HCT116 (cell line): ENCODE measurements around the gene KIFAP3. TPM values are rescaled to one million over a fixed set of nuclear protein-coding genes. Genes with fewer than 3 reads are reported as not detected.

ENCODE experiments used
- ATAC-seq: fragments of 200-7000 bp; cut with Tn5 transposase; 2 replicates; pipeline ENCODE4 v1.9.1; 2020; ENCODE audit warnings: mild to moderate bottlenecking, moderate library complexity
- BruUV-seq: library from RNA; stranded (reverse); fragments of 400-500 nt; replicated peaks from 2 replicates; lab custom pipeline; 2021; lab: Mats Ljungman, UMichigan
- CTCF ChIA-PET: fragments of 300-600 bp; sonication (Branson Sonifier 250); formaldehyde crosslinking; loops from one replicate; lab custom pipeline; 2021; ENCODE audit warnings: antibody characterized with exemption; lab: Charles Lee
- POLR2A ChIA-PET: fragments of 300-600, 350-600 bp; sonication (Branson Sonifier 250); formaldehyde crosslinking; loops from one replicate; lab custom pipeline; 2021; ENCODE audit warnings: antibody characterized with exemption; lab: Charles Lee
- RAD21 ChIA-PET, 2 experiments: fragments of 300-600 bp; sonication (Branson Sonifier 250); formaldehyde crosslinking; loops; one replicate each; lab custom pipeline; 2023; ENCODE audit warnings: low total read pairs in 2 of 2; ENCODE audit not compliant: uncharacterized antibody in 2 of 2, unreplicated experiment in 2 of 2, low non-redundant PET in 1 of 2; lab: Charles Lee
- DNase-seq: peaks from one replicate; pipeline ENCODE4 v3.0.0-alpha.2; 2010; ENCODE audit warnings: low read depth, low spot score
- H2AFZ ChIP-seq: fragments of 200-600 bp; shearing (Covaris generic), sonication (generic); 2 replicates; pipeline ENCODE4 v1.6.1; 2017; ENCODE audit warnings: low read depth, mixed run types, mixed read lengths, antibody characterized with exemption, low read length; ENCODE audit not compliant: poor library complexity, severe bottlenecking
- H3K27ac ChIP-seq: 2 replicates; pipeline ENCODE4 v1.5.1; 2012; ENCODE audit warnings: low read depth, low read length
- H3K27me3 ChIP-seq: fragments of 200-600 bp; sonication (generic); 2 replicates; pipeline ENCODE4 v1.6.1; 2016; ENCODE audit warnings: mixed run types, low read length, mixed read lengths; ENCODE audit not compliant: insufficient read depth
- H3K36me3 ChIP-seq, 2 experiments: fragments of 200-500 bp in 1 of 2; fragments of 200-600 bp in 1 of 2; sonication (Bioruptor generic) in 1 of 2; sonication (generic) in 1 of 2; 2 replicates each; pipeline versions ENCODE4 v1.5.1 to v1.6.1; 2014 to 2016; ENCODE audit warnings: low read length in 2 of 2, inconsistent platforms in 1 of 2, mixed read lengths in 1 of 2, mixed run types in 1 of 2; ENCODE audit not compliant: insufficient read depth in 2 of 2, control insufficient read depth in 1 of 2
- H3K4me1 ChIP-seq, 2 experiments: fragments of 200-600 bp in 1 of 2; sonication (generic) in 1 of 2; 2 replicates each; pipeline versions ENCODE4 v1.5.1 to v1.6.1; 2012 to 2017; ENCODE audit warnings: low read length in 2 of 2, inconsistent platforms in 1 of 2, mild to moderate bottlenecking in 1 of 2, mixed read lengths in 1 of 2, mixed run types in 1 of 2, moderate library complexity in 1 of 2; ENCODE audit not compliant: insufficient read depth in 2 of 2, control insufficient read depth in 1 of 2
- H3K4me2 ChIP-seq: fragments of 200-600 bp; sonication (generic); 2 replicates; pipeline ENCODE4 v1.6.1; 2017; ENCODE audit warnings: mixed run types, low read length, mixed read lengths
- H3K4me3 ChIP-seq, 2 experiments: fragments of 200-600 bp in 1 of 2; sonication (generic) in 1 of 2; replicated peaks in 1 of 2; 2 replicates each; pipeline ENCODE4 v1.5.1; 2011 to 2016; ENCODE audit warnings: low read length in 2 of 2, control low read depth in 1 of 2, low read depth in 1 of 2, mild to moderate bottlenecking in 1 of 2, mixed read lengths in 1 of 2, mixed run types in 1 of 2
- H3K79me2 ChIP-seq: fragments of 200-600 bp; sonication (generic); 2 replicates; pipeline ENCODE4 v1.6.1; 2017; ENCODE audit warnings: mild to moderate bottlenecking, mixed run types, low read length, moderate library complexity, mixed read lengths; ENCODE audit not compliant: insufficient read depth
- H3K9ac ChIP-seq: fragments of 200-600 bp; sonication (generic); 2 replicates; pipeline ENCODE4 v1.6.1; 2016; ENCODE audit warnings: low read length, mixed read lengths
- H3K9me2 ChIP-seq: fragments of 200-600 bp; sonication (generic), shearing (Covaris generic); 2 replicates; pipeline ENCODE4 v1.6.1; 2017; ENCODE audit warnings: mixed run types, mild to moderate bottlenecking, moderate library complexity; ENCODE audit not compliant: insufficient read depth
- H3K9me3 ChIP-seq, 2 experiments: fragments of 200-500 bp in 1 of 2; fragments of 200-600 bp in 1 of 2; sonication (Bioruptor generic) in 1 of 2; sonication (generic) in 1 of 2; 2 replicates each; pipeline ENCODE4 v1.6.1; 2014 to 2017; ENCODE audit warnings: low read length in 2 of 2, mixed read lengths in 2 of 2, inconsistent platforms in 1 of 2, low read depth in 1 of 2, mild to moderate bottlenecking in 1 of 2, mixed run types in 1 of 2, moderate library complexity in 1 of 2; ENCODE audit not compliant: control insufficient read depth in 1 of 2, insufficient read depth in 1 of 2
- H4K20me1 ChIP-seq: fragments of 200-600 bp; sonication (generic), shearing (Covaris generic); 2 replicates; pipeline ENCODE4 v1.6.1; 2017; ENCODE audit warnings: mixed run types, mild to moderate bottlenecking, moderate library complexity; ENCODE audit not compliant: insufficient read depth
- CEBPB ChIP-seq: IDR thresholded peaks from 2 replicates; pipeline ENCODE4 v1.6.1; 2012; ENCODE audit warnings: low read depth
- EGR1 ChIP-seq: IDR thresholded peaks from 2 replicates; pipeline ENCODE4 v1.6.1; 2012; ENCODE audit warnings: low read depth
- ELF1 ChIP-seq: IDR thresholded peaks from 2 replicates; pipeline ENCODE4 v1.6.1; 2012; ENCODE audit warnings: low read depth, borderline replicate concordance
- EZH2 ChIP-seq: fragments of 200-600 bp; sonication (generic); IDR thresholded peaks from 2 replicates; pipeline ENCODE4 v1.6.1; 2017; ENCODE audit warnings: antibody characterized with exemption, mixed run types
- EZH2phosphoT487 ChIP-seq: fragments of 200-600 bp; IDR thresholded peaks from 2 replicates; pipeline ENCODE4 v1.6.1; 2018; ENCODE audit warnings: antibody characterized with exemption, borderline replicate concordance
- FOSL1 ChIP-seq: IDR thresholded peaks from 2 replicates; pipeline ENCODE4 v1.6.1; 2012; ENCODE audit warnings: low read depth
- JUND ChIP-seq: IDR thresholded peaks from 2 replicates; pipeline ENCODE4 v1.6.1; 2012
- POLR2A ChIP-seq: IDR thresholded peaks from 2 replicates; pipeline ENCODE4 v1.7.0; 2011; ENCODE audit warnings: borderline replicate concordance; ENCODE audit not compliant: insufficient read depth, insufficient read length; ENCODE audit errors: extremely low read depth
- POLR2AphosphoS5 ChIP-seq: IDR thresholded peaks from 2 replicates; pipeline ENCODE4 v1.6.1; 2011; ENCODE audit warnings: mild to moderate bottlenecking, low read depth, low read length, moderate library complexity
- SP1 ChIP-seq: IDR thresholded peaks from 2 replicates; pipeline ENCODE4 v1.6.1; 2012; ENCODE audit warnings: low read depth
- TCF7L2 ChIP-seq: IDR thresholded peaks from 2 replicates; pipeline ENCODE4 v1.7.0; 2011; ENCODE audit warnings: borderline replicate concordance, inconsistent platforms; ENCODE audit not compliant: insufficient read depth, insufficient read length; ENCODE audit errors: extremely low read depth
- ZNF274 ChIP-seq: fragments of 200-500 bp; sonication (Bioruptor generic); IDR thresholded peaks from 2 replicates; pipeline ENCODE4 v1.6.1; 2014; ENCODE audit warnings: mild to moderate bottlenecking, low read depth, low read length, inconsistent platforms
- intact Hi-C: fragments of 100-400 bp; cut with micrococcal nuclease; formaldehyde crosslinking; loops from 2 replicates; pipeline ENCODE4 v1.10.0; 2022
- total RNA-seq: library from RNA; stranded (reverse); gene quantifications from one replicate; pipeline ENCODE4 v1.2.1, GENCODE V29; 2021; ENCODE audit not compliant: unreplicated experiment
- TF ChIP-seq, protein P1 (sequence below): IDR thresholded peaks from 2 replicates; pipeline ENCODE4 v1.6.1; 2012
- TF ChIP-seq, protein P2 (sequence below): IDR thresholded peaks from 2 replicates; pipeline ENCODE4 v1.6.1; 2011; ENCODE audit warnings: mild to moderate bottlenecking, low read length, moderate library complexity; ENCODE audit not compliant: insufficient replicate concordance; ENCODE audit errors: extremely low read depth
- TF ChIP-seq, protein P3 (sequence below), 3 experiments: fragments of 200-600 bp in 1 of 3; sonication (generic) in 1 of 3; IDR thresholded peaks in 2 of 3; conservative IDR thresholded peaks in 1 of 3; 2 replicates each; pipeline ENCODE4 v1.5.1; 2012 to 2017; ENCODE audit warnings: low read depth in 2 of 3, low read length in 2 of 3, antibody characterized with exemption in 1 of 3, borderline replicate concordance in 1 of 3, control low read depth in 1 of 3, mild to moderate bottlenecking in 1 of 3, mixed read lengths in 1 of 3, mixed run types in 1 of 3, moderate library complexity in 1 of 3; ENCODE audit not compliant: insufficient read depth in 1 of 3
- TF ChIP-seq, protein P4 (sequence below): IDR thresholded peaks from 2 replicates; pipeline ENCODE4 v1.6.1; 2012
- TF ChIP-seq, protein P5 (sequence below): IDR thresholded peaks from 2 replicates; pipeline ENCODE4 v1.6.1; 2012; ENCODE audit warnings: low read depth

Gene KIFAP3
- total RNA-seq, 1 experiment from 2014 or later, result 10.8 TPM

DNA sequence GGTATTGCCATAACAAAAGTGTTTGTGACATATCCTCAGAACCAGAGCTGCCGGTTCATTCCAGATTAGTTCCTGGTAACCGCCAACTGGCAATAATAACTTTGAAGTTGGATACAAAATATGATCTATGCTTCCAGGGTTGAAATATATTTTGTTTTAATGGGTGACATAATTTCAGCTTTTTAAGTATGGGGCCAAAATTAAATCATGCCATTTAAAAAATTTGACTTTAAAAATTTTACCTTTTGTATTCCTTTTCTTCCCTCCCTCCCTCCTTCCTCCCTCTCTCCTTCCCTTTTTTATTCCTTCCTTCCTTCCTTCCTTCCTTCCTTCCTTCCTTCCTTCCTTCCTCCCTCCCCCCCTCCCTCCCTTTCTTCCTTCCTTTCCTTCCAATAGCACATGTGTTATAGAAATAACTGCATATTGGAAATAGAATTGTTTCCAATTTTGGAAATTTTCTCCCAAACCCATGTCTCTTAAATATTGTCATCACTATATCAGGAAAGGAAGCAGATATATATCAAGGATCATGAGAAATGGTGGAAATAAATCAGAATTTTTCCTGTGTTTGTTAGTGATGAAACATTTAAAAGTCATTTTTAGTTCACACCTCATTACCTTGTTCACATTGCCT is 12.0 kb upstream of the KIFAP3 start:
- RAD21 ChIA-PET, result no interaction called here
- no peaks in the 10 kb centered on the region for H3K27me3 ChIP-seq
- DNase-seq (no peak), ATAC-seq (no peak)
- H3K9me3 ChIP-seq, result no peaks in the 10 kb centered on the region
- POLR2A ChIA-PET, result no interaction called here
- no peaks in the 10 kb centered on the region for H3K36me3 ChIP-seq
- no peaks in the 10 kb centered on the region for H3K79me2 ChIP-seq
- H3K9ac ChIP-seq, result no peak overlapping the region
- no peak overlapping the region for H3K4me2 ChIP-seq
- no peak overlapping the region for H3K4me3 ChIP-seq
- TF ChIP-seq EGR1, result no peak
- TF ChIP-seq POLR2AphosphoS5, result no peak
- TF ChIP-seq EZH2phosphoT487, result no peak
- TF ChIP-seq SP1, result no peak
- TF ChIP-seq, protein P1, sequence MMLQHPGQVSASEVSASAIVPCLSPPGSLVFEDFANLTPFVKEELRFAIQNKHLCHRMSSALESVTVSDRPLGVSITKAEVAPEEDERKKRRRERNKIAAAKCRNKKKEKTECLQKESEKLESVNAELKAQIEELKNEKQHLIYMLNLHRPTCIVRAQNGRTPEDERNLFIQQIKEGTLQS, result no peak
- TF ChIP-seq, protein P2, sequence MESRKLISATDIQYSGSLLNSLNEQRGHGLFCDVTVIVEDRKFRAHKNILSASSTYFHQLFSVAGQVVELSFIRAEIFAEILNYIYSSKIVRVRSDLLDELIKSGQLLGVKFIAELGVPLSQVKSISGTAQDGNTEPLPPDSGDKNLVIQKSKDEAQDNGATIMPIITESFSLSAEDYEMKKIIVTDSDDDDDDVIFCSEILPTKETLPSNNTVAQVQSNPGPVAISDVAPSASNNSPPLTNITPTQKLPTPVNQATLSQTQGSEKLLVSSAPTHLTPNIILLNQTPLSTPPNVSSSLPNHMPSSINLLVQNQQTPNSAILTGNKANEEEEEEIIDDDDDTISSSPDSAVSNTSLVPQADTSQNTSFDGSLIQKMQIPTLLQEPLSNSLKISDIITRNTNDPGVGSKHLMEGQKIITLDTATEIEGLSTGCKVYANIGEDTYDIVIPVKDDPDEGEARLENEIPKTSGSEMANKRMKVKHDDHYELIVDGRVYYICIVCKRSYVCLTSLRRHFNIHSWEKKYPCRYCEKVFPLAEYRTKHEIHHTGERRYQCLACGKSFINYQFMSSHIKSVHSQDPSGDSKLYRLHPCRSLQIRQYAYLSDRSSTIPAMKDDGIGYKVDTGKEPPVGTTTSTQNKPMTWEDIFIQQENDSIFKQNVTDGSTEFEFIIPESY, result no peak
- TF ChIP-seq ELF1, result no peak
- TF ChIP-seq FOSL1, result no peak
- no peak for TF ChIP-seq CEBPB
- TF ChIP-seq POLR2A, result no peak
- TF ChIP-seq, protein P3, sequence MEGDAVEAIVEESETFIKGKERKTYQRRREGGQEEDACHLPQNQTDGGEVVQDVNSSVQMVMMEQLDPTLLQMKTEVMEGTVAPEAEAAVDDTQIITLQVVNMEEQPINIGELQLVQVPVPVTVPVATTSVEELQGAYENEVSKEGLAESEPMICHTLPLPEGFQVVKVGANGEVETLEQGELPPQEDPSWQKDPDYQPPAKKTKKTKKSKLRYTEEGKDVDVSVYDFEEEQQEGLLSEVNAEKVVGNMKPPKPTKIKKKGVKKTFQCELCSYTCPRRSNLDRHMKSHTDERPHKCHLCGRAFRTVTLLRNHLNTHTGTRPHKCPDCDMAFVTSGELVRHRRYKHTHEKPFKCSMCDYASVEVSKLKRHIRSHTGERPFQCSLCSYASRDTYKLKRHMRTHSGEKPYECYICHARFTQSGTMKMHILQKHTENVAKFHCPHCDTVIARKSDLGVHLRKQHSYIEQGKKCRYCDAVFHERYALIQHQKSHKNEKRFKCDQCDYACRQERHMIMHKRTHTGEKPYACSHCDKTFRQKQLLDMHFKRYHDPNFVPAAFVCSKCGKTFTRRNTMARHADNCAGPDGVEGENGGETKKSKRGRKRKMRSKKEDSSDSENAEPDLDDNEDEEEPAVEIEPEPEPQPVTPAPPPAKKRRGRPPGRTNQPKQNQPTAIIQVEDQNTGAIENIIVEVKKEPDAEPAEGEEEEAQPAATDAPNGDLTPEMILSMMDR (IDR thresholded peaks at IDR 0.05 in 2 of 3, conservative IDR thresholded peaks at IDR 0.05 in 1 of 3; ENCODE audit: borderline replicate concordance in 1 of 3, insufficient read depth in 1 of 3, low read depth in 2 of 3, low read length in 2 of 3), result no peak
- TF ChIP-seq, protein P4, sequence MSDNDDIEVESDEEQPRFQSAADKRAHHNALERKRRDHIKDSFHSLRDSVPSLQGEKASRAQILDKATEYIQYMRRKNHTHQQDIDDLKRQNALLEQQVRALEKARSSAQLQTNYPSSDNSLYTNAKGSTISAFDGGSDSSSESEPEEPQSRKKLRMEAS, result no peak
- TF ChIP-seq EZH2, result no peak
- TF ChIP-seq, protein P5, sequence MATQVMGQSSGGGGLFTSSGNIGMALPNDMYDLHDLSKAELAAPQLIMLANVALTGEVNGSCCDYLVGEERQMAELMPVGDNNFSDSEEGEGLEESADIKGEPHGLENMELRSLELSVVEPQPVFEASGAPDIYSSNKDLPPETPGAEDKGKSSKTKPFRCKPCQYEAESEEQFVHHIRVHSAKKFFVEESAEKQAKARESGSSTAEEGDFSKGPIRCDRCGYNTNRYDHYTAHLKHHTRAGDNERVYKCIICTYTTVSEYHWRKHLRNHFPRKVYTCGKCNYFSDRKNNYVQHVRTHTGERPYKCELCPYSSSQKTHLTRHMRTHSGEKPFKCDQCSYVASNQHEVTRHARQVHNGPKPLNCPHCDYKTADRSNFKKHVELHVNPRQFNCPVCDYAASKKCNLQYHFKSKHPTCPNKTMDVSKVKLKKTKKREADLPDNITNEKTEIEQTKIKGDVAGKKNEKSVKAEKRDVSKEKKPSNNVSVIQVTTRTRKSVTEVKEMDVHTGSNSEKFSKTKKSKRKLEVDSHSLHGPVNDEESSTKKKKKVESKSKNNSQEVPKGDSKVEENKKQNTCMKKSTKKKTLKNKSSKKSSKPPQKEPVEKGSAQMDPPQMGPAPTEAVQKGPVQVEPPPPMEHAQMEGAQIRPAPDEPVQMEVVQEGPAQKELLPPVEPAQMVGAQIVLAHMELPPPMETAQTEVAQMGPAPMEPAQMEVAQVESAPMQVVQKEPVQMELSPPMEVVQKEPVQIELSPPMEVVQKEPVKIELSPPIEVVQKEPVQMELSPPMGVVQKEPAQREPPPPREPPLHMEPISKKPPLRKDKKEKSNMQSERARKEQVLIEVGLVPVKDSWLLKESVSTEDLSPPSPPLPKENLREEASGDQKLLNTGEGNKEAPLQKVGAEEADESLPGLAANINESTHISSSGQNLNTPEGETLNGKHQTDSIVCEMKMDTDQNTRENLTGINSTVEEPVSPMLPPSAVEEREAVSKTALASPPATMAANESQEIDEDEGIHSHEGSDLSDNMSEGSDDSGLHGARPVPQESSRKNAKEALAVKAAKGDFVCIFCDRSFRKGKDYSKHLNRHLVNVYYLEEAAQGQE, result no peak
- TF ChIP-seq ZNF274, result no peak
- TF ChIP-seq JUND, result no peak
- no peak for TF ChIP-seq TCF7L2
- H2AFZ ChIP-seq, result no peak overlapping the region
- CTCF ChIA-PET, result interaction anchor here (1.0 kb wide), 1 partner anchor 12 kb away, joined by 3 read pairs; the partner anchor contains the start of gene KIFAP3
- no peaks in the 10 kb centered on the region for H3K4me1 ChIP-seq
- H3K27ac ChIP-seq, result no peak overlapping the region
- no TSS peak for BruUV-seq
- intact Hi-C loops, result no loop called here
- no peaks in the 10 kb centered on the region for H3K9me2 ChIP-seq
- H4K20me1 ChIP-seq, result no peaks in the 10 kb centered on the region
